Islet of Langerhans (tissue), 1 donor: ENCODE data around the gene HIBADH.

Experiments
- FAIRE-seq: peaks from one replicate; lab custom pipeline; 2011; peaks lifted over from hg19 to GRCh38; lab: Jason Lieb, UNC

HIBADH gene

DNA sequence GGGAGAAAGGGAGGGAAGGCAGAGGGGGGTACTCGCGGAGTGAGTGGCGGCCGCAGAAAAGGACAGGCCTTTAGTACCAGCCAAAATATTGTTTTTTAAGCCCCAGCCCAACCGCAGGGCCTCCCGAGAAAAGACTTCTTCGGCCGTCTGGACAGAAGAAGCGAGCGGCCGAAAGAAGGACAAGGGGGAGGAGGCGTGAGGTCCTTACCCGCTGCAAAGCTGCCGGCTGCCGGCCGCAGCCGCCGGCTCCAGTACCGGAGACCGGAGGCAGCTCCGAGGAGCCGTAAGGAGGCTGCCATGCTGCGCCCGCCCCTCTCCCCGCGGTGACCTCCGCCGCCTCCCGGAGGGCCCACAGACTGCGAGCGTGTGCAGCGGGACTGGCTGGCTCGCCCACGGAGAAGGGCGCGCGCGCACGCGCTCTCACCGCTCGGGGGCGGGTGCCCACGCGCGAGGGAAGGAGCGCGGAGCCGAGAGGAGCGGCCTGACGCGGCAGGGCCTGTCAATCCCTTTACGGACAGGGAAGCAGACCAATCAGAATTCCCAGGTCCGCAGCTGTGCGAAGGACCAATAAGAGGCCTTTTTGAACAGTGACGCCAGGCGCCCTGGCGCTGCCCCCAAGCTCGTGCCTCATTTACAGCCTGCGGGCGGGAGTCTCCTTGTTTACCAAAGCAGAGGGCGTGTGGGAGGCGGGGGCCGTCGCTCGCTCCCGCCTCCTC lies at the start of gene HIBADH:
HIBADH (minus strand) TSS at position 394 of the 716 bp plus-strand sequence; CDS start at position 299, 95 bp downstream.
- FAIRE-seq, result peak; percentile 78

GRCh38 chr7:27712217-27712616 lies 49.5 kb upstream of the HIBADH start:
- no peak for FAIRE-seq

- FAIRE-seq, result no peak
These were observed 46.7 kb upstream of the HIBADH start for GRCh38 chr7:27709137-27710075.

DNA sequence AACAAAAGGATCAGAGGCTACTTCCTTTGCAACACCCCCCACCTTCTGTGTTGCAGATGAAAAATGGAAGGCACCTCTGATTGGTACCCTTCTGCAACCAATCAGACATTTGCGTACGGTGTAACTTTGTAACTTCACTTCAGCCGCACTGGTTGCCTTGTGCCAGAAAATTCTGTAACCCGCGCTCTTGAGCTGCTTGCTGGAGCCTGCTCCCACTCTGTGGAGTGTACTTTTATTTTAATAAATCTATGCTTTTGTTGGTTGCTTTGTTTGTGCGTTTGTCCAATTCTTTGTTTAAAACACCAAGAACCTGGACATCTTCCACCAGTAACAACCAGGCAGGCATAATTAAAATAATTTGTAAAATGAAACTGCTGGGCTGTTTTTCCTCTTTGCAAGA lies 45.8 kb upstream of the HIBADH start:
- FAIRE-seq, result no peak

GRCh38 chr7:27705200-27705594 lies 42.5 kb upstream of the HIBADH start:
- no peak for FAIRE-seq

DNA sequence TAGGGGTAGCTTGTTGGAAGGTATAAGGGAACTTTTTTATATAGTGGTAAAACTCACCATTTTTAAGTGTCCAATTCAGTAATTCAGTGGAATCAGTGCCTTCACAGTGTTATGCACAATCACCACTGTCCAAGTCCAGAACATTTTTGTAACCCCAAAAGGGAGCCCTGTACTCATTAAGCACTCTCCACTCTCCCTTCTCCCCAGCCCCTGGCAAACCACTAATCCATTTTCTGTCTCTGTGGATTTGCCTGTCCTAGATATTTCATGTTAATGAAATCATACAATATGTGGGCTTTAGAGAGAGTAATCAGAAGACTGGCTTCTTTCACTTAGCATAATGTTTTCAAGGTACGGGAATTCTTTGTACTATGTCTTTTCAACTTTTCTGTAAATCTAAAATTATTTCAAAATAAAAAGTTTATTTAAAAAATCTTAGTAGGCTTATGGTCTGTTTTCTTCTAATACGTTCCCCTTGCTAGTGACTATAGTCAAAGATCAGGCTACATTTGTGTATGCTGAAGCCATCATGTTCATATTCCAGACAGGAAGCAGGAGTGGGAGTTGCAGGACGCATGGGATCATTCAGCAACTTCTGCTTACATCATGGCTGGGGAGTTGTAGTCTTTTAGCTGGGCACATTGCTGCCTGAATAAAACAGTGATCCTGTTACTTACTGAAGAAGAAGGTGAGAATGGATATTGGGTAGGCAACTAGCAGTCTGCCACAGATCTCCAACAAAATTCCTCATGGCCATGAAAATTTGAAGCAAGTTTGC lies 41.9 kb upstream of the HIBADH start:
- no peak for FAIRE-seq

GRCh38 chr7:27703181-27703580 lies 40.5 kb upstream of the HIBADH start:
- FAIRE-seq, result no peak

DNA sequence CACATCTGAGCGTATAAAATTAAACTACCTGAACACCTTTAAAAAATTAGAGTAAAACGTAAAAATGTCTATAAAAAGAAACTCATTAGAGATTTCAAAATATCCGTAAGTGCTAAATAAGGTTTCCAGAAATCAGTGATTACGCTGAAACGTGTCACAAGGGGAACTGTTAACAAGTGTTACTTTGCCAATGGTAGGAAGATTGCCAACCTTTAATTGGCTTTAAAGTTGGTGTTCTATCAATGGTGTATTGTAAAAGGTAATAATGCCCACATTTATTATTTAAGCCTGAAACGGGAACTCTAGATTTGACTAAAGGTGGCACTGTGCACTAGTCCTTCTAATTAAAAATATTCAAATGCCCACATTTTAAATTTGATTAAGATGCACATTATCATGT lies 37.8 kb upstream of the HIBADH start:
- FAIRE-seq, result no peak

DNA sequence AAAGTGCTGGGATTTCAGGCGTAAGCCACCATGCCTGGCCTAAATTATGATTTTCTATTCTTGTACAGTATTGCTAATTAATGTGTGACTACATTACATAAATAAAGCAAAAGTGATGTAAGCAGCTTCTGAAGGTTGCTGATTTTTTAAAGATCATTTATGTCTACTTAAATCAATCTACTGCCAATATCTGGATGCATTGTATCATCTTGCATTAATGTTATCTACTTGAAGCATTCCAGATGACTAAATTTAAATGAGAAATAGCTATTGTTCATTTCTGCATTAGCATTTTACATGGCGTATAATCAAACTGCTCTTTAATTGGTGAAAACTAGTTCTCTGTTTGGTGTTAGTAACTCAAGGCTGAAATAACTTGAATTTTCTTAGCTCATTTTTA lies 37.1 kb upstream of the HIBADH start:
- no peak for FAIRE-seq

DNA sequence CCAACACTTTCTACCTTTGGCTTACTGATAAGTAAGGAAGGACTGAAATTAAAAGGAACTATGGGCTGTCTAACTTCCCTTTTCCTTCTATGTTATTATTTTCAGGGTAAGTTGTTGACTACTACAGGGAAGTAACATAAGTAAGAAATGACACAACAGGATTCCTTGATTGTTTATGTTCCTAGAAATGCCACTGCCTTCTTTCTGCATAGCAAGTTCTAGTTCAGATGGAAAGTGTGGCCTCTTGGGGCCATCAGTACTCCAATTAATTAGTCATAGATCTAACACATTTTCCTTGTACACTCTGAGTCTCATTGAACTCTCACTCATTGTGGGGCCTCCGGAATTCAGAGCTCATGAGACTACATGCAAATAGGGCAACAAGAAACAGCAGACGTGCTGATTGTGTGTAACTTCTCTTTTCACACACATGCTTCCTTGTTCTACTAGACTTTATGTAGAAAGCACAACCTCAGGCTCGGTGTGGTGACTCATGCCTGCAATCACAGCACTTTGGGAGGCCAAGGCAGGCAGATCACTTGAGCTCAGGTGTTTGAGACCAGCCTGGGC lies 35.3 kb upstream of the HIBADH start:
- no peak for FAIRE-seq

GRCh38 chr7:27695096-27695495 lies 32.4 kb upstream of the HIBADH start:
- no peak for FAIRE-seq

DNA sequence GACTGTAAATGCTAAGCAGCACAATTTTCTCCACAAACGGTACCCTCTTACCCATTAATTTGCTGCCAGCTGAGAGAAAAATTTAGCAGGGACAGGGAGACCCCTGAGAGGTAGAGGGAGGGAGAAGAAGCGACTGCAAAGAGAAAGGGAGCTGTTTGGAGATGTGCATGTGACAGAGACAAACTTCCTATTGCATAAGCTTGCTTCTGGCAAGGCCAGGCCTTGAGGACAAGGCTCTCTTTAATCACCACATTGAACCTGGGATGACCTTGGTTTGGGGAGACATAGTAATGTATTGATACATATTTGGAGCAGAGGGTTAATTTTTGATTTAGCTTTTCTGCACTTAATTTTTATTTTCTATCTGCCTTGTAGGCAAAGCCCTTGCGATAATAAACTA lies 31.1 kb upstream of the HIBADH start:
- no peak for FAIRE-seq

DNA sequence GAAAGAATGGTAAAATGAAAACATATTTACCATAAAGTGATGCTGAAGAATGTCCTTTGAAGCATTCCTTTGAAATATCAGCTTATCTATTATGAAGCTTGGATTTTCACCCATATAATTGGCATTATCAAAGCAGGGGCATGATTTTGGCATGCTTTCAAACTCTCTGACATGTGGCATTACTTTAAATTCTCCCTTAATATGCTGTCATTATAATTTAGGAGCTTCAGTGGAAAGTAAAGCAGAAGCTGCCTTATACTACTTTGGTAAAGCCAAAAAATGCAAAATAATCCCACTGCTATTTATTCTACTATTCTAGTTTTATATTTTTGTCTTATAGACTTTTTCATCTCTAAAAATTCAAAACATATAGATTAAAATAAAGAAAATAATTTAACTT lies 28.0 kb upstream of the HIBADH start:
- FAIRE-seq, result no peak

GRCh38 chr7:27689591-27690164 lies 27.0 kb upstream of the HIBADH start:
- no peak for FAIRE-seq

DNA sequence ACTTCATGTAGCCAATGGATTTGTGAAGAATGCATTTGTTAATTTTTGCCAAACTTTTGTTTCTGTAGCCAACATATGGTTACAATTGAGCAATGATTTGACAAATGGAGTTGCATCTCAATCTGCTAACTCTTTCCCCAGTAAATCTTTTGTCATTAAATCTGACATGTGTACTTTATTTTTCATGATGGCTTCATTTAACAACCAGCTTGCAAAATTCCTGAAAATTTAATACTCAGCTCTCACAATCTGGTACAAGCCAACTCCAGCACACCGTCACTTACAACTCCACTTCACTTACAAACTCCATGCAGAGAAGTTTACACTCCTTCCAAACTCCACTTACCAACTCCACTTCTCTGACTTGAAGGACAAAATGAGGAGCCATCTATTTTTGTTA lies 26.5 kb upstream of the HIBADH start:
- no peak for FAIRE-seq

- FAIRE-seq, result no peak
These were observed 26.0 kb upstream of the HIBADH start for GRCh38 chr7:27688646-27689045.

GRCh38 chr7:27688056-27688455 lies 25.4 kb upstream of the HIBADH start:
- FAIRE-seq, result no peak

DNA sequence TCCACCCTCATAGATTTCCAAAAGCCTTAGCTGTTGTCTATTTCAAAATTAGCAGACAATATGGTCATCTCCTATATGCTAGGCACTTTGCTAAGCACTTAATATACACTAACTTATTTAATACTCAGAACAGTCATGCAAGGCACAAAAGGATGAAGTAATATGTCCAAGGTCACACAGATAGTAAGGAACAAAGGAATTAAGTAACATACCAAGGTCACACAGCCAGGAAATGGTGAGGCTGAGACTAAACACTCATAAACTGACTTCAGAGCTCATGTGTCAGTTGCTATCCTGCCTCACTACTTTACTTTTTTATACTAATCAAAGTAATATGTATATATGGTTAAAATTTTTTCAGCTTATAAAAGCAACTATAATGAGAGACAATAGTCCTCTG lies 23.6 kb upstream of the HIBADH start:
- no peak for FAIRE-seq

GRCh38 chr7:27685893-27686292 lies 23.2 kb upstream of the HIBADH start:
- no peak for FAIRE-seq

GRCh38 chr7:27685209-27685608 lies 22.5 kb upstream of the HIBADH start:
- no peak for FAIRE-seq

DNA sequence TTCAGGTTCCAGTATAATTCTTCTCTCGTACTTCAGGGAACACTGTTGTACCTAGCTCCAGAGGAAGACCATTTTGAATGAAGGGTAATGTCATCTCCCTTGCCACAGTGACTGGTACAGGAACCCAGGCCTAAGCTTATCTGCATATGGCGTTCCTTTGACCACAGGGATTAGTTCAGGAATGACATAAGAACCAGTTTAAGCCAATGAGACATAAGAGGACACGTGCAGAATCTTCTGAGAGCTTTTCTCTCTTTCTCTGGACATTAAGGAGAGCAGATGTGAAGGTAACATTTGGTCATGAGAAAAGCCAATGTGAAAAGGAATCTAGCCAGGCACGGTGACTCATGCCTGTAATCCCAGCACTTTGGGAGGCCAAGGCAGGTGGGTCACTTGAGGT lies 21.8 kb upstream of the HIBADH start:
- FAIRE-seq, result no peak

DNA sequence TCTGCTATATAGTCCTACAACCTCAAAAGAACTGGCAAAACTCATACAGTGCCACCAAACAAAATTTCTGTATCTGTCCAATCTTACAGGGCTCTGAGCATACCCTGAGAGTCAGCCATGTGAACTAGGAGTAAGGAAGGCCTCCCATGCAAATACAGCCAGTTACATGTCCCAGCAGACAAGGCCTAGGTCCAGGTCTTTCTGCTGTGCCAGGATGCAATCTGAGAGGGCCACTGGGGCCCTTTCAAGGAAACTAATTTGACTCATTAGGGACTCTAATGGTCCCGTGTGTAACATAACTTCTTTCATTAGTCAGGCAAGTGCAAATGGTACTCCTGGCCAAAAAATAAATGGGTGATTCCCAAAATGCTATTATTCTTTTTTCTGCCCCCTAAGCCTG lies 17.9 kb upstream of the HIBADH start:
- FAIRE-seq, result no peak
